Ovary (tissue), 3 donors: ENCODE results near the gene STRA6.

ENCODE experiments used
- CTCF ChIP-seq, 3 donors: fragments of 450-650 bp in 2 of 3; fragments of 200-600 bp in 1 of 3; IDR thresholded peaks; one replicate each; pipeline versions ENCODE4 v1.5.1 to v1.8.0; 2016 to 2022; ENCODE audit warnings: antibody characterized with exemption in 3 of 3, mild to moderate bottlenecking in 1 of 3
- EP300 ChIP-seq: sonication (generic); formaldehyde crosslinking; IDR thresholded peaks from one replicate; pipeline ENCODE4 v1.6.1; 2017; ENCODE audit warnings: antibody characterized with exemption
- POLR2A ChIP-seq: fragments of 450-650 bp; IDR thresholded peaks from one replicate; pipeline ENCODE4 v1.6.1; 2017; ENCODE audit warnings: antibody characterized with exemption, mild to moderate bottlenecking, moderate library complexity
- donor health status: DM: no; HTN: no; CAD: no.

- TF ChIP-seq CTCF (IDR thresholded peaks at IDR 0.05) (no peak), EP300 (no peak), POLR2A (no peak)
These were observed 68.1 kb downstream of the STRA6 start for GRCh38 chr15:74134387-74135027.
